GM12878 (cell line): ENCODE results near the gene SERTAD1. TPM values are rescaled to one million over a fixed set of nuclear protein-coding genes. Genes with fewer than 3 reads are reported as not detected.

ENCODE experiments used
- CBFB ChIP-seq: IDR thresholded peaks from 2 replicates; pipeline ENCODE4 v1.6.1; 2016; ENCODE audit warnings: antibody characterized with exemption, low read depth
- CHD1 ChIP-seq: IDR thresholded peaks from 2 replicates; pipeline ENCODE4 v1.6.1; 2012; ENCODE audit warnings: low read depth, low read length, improper control_type of control experiment
- CUX1 ChIP-seq: IDR thresholded peaks from 2 replicates; pipeline ENCODE4 v1.6.1; 2012; ENCODE audit warnings: improper control_type of control experiment, low read depth, low read length; ENCODE audit not compliant: insufficient replicate concordance
- HDAC6 ChIP-seq: fragments of 200-600 bp; sonication (generic); IDR thresholded peaks from one replicate; pipeline ENCODE4 v1.8.0; 2017; ENCODE audit warnings: antibody characterized with exemption; ENCODE audit not compliant: unreplicated experiment
- NFYB ChIP-seq: IDR thresholded peaks from 2 replicates; pipeline ENCODE4 v1.6.1; 2011; ENCODE audit warnings: low read depth, mild to moderate bottlenecking, low read length, improper control_type of control experiment, moderate library complexity; ENCODE audit not compliant: insufficient read depth
- SIX5 ChIP-seq: IDR thresholded peaks from 2 replicates; pipeline ENCODE4 v1.6.1; 2011; ENCODE audit warnings: mild to moderate bottlenecking, low read depth, low read length, moderate library complexity; ENCODE audit not compliant: severe bottlenecking
- SUPT20H ChIP-seq: IDR thresholded peaks from 2 replicates; pipeline ENCODE4 v1.6.1; 2011; ENCODE audit warnings: low read depth, mild to moderate bottlenecking, low read length, moderate library complexity, borderline replicate concordance; ENCODE audit not compliant: control insufficient read depth
- polyA plus RNA-seq, 11 experiments: library from polyadenylated mRNA; depleted of rRNA in 4 of 11; unstranded in 6 of 11; stranded (reverse) in 5 of 11; fragments of >200 nt; fragmentation: Nextera tagmentation in 4 of 11; fragmentation: Illumina TruSeq in 1 of 11; extraction: Ambion mirVana in 4 of 11; extraction: Trizol in 1 of 11; gene quantifications; 1 replicate in 1 of 11; 2 replicates in 10 of 11; pipeline versions ENCODE4 v1.2.1 to v1.2.3, GENCODE V29; 2011 to 2016; ENCODE audit warnings: inconsistent platforms in 2 of 11, missing spikeins in 2 of 11, low read depth in 1 of 11
- total RNA-seq, 4 experiments: library from RNA; depleted of rRNA in 3 of 4; stranded (reverse); fragments of >200 nt in 3 of 4; fragmentation: Illumina TruSeq in 1 of 4; extraction: Trizol in 1 of 4; gene quantifications; 2 replicates each; pipeline versions ENCODE4 v1.2.1 to v1.2.3, GENCODE V29; 2013 to 2021
- TF ChIP-seq, protein P1 (sequence below): fragments of 150-350 bp; IDR thresholded peaks from 2 replicates; pipeline ENCODE4 v1.6.1; 2014; ENCODE audit warnings: mild to moderate bottlenecking, low read depth, low read length

The SERTAD1 gene
- total and polyA plus RNA-seq, 10 of the 15 experiments (the other 5 are each of a cell fraction or from before 2014, with no cell fraction given) = 0.23 to 14.2 (median 8.0) TPM

DNA sequence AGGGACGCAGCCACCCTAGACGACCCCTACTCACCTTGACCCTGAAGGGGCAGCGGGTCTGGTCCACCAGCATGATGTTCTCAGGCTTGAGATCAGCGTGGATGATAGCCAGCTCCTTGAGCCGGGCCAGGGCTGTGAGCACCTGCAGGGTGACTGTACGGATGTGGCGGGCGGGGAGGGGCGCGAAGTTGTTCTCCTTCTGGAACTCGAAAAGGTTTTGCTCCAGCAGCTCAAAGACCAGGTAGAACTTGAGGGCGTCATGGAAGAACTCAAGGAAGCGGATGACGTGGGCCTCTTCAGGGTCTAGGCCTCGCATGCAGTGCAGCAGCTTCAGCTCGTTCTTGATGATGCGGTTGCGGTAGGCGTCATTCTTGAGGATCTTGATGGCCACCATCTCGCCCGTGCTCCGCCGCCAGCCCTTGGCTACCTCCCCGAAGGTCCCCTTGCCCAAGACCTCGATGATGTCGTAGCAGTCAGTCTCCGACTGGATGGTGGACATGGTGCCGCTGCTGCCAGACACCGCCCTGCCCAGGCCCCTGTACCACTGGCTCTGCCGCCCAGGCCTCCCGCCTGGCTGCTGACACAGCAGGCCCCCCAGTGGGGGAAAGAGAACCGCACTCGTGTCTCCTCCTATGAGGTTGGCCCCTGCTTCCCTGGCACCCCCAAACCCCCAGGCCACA lies 36.2 kb downstream of the SERTAD1 start (continued):
- TF ChIP-seq, protein P1, sequence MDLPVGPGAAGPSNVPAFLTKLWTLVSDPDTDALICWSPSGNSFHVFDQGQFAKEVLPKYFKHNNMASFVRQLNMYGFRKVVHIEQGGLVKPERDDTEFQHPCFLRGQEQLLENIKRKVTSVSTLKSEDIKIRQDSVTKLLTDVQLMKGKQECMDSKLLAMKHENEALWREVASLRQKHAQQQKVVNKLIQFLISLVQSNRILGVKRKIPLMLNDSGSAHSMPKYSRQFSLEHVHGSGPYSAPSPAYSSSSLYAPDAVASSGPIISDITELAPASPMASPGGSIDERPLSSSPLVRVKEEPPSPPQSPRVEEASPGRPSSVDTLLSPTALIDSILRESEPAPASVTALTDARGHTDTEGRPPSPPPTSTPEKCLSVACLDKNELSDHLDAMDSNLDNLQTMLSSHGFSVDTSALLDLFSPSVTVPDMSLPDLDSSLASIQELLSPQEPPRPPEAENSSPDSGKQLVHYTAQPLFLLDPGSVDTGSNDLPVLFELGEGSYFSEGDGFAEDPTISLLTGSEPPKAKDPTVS = no peak
- TF ChIP-seq CUX1 (no peak), CBFB (no peak), NFYB (no peak), HDAC6 (no peak), SIX5 (no peak), SUPT20H (no peak), CHD1 (no peak)
- TF ChIP-seq, all 136 proteins: peak for 0
